Mucosa of rectum (tissue), 2 donors: ENCODE measurements around the gene BIRC6.

Experiments used
- H3K27ac ChIP-seq, 2 donors: one replicate each; pipeline ENCODE4 v1.7.0; 2013; ENCODE audit warnings: inconsistent platforms in 2 of 2, low read depth in 2 of 2, low read length in 2 of 2
- H3K27me3 ChIP-seq, 2 donors: one replicate each; pipeline ENCODE4 v1.7.0; 2013; ENCODE audit warnings: low read length in 2 of 2; ENCODE audit not compliant: control insufficient read depth in 2 of 2, insufficient read depth in 2 of 2
- H3K36me3 ChIP-seq, 2 donors: one replicate each; pipeline ENCODE4 v1.7.0; 2013; ENCODE audit warnings: low read length in 2 of 2; ENCODE audit not compliant: control insufficient read depth in 2 of 2, insufficient read depth in 2 of 2
- H3K4me1 ChIP-seq, 2 donors: one replicate each; pipeline ENCODE4 v1.7.0; 2013; ENCODE audit warnings: low read length in 2 of 2, mild to moderate bottlenecking in 1 of 2; ENCODE audit not compliant: control insufficient read depth in 2 of 2, insufficient read depth in 2 of 2
- H3K4me3 ChIP-seq, 2 donors: one replicate each; pipeline ENCODE4 v1.7.0; 2013; ENCODE audit warnings: low read length in 2 of 2
- H3K9ac ChIP-seq, 2 donors: one replicate each; pipeline ENCODE4 v1.7.0; 2013; ENCODE audit warnings: low read length in 2 of 2, low read depth in 1 of 2, mild to moderate bottlenecking in 1 of 2
- H3K9me3 ChIP-seq, 2 donors: one replicate each; pipeline ENCODE4 v1.7.0; 2013; ENCODE audit warnings: low read length in 2 of 2; ENCODE audit not compliant: control insufficient read depth in 2 of 2
- donor health status: healthy.
- donor health status: Normal muscosa, but diverticular disease.

Gene BIRC6

DNA sequence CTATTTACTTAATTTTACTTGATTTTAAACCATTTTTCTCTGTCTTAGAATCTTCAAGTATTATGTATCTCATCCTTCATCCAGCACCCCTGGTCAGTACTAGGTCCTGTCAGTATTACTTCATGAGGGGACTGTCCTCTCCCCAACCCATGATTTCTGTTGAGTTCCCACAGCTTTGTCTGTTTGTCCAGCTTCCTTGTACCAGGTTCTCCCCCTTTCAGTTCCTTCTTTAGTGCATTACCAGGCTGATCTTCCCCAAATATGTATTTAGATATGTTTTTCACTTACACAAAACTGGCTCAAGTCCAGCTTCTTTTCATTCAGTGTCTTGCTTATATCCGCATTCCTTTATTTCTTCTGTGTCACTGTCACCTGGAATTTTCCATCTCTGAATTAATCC, 257.3 kb downstream of the BIRC6 start:
- Histone ChIP-seq H3K36me3 (peaks cover 38 to 57% of the 10 kb centered on the region in 2 donors), H3K4me3 (no peak overlapping the region), H3K4me1 (no peaks in the 10 kb centered on the region), H3K27me3 (no peaks in the 10 kb centered on the region), H3K9me3 (no peaks in the 10 kb centered on the region), H3K27ac (no peak overlapping the region), H3K9ac (no peak overlapping the region)

DNA sequence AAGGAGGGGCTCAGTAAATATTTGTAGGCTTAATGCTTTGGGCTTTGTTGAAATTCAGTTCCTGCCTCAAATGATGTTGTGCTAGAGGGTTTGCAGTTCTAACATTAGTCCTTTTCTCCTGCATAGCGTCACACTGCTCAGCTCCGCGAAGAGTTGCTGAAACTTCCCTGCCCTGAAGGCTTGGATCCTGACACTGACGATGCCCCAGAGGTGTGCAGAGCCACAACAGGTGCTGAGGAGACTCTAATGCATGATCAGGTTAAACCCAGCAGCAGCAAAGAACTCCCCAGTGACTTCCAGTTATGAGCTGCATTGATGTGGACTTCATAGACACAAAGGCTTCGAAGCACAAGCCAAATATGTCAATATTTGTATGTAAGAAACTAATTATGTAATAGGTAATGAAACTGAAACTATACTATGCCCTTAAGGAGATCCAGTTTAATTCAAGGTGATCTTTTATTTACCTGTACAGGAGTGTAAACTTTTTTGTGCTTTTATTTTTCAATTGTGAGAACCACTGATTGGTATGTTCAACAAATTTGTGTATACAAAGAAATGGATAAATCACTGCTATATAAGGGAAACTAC, 260.9 kb downstream of the BIRC6 start:
- Histone ChIP-seq H3K36me3 (peaks cover 36 to 44% of the 10 kb centered on the region in 2 donors), H3K9ac (no peak overlapping the region)

DNA sequence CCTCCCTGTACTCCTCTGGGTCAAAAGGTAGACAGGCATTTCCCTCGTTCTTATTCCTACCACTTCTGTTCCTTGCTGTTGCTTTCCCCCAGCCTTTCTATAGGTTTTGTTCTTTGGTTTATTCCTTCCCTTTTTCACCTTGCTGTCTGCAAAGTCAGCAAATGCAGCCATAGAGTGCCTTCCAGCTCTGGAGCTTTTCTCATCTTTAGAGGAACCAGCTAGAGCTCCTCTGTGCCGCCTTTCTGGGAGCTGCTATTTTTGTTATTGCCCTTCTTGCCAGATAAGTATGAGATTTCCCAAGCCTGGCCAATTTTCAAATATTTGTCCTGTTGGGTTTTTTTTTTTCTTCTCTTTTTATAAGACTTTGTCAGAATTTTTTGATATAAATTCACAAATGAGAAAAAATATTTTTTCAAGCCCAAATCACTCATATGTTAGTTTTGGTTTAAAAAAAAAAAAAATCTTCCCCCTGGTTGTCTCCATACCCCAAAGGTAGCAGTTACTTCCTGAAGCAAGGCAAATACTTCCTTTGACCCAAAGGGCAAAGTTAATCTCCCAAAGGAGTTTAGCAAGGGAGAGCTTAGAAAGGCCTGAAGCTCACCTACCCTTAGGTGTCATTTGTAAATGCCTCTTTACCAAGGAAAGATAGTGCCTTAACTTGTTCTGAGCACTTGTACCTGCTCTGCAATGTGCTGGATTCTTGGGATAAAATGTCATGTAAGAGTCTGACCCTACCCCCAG, 265.9 kb downstream of the BIRC6 start:
- H3K9me3 ChIP-seq: no peaks in the 10 kb centered on the region
- H3K27ac ChIP-seq: no peak overlapping the region
- H3K4me1 ChIP-seq: no peaks in the 10 kb centered on the region
- H3K27me3 ChIP-seq: no peaks in the 10 kb centered on the region
- H3K36me3 ChIP-seq: peaks cover 11 to 17% of the 10 kb centered on the region in 2 donors
- no peak overlapping the region for H3K4me3 ChIP-seq
- no peak overlapping the region for H3K9ac ChIP-seq

More for the DNA sequence above, 260.9 kb downstream of the BIRC6 start:
- Histone ChIP-seq H3K27ac (no peak overlapping the region), H3K27me3 (no peaks in the 10 kb centered on the region), H3K4me3 (no peak overlapping the region), H3K4me1 (no peaks in the 10 kb centered on the region), H3K9me3 (no peaks in the 10 kb centered on the region)

DNA sequence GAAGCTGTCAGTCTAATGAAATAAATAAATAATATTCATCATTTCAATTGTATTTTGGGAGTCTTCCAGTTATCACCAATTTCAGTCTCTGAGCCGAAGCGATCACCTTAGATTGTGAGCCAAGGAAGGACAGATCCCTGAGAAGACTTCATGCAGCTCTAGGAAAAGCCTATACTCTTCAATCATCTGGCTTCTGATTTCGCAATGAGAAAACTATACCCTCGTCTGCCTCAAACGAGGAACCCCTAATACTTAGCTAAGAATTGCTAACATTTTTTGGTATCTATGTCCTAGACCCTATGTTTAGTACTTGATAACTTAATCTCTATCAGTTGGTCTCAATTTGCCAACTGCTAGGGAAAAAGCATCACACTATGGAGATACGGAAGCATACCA, 266.5 kb downstream of the BIRC6 start:
- no peak overlapping the region for H3K4me3 ChIP-seq
- no peak overlapping the region for H3K9ac ChIP-seq
- peaks cover 0 to 3% of the 10 kb centered on the region in 2 donors for H3K4me1 ChIP-seq
- H3K36me3 ChIP-seq: peaks cover 6 to 15% of the 10 kb centered on the region in 2 donors
- no peak overlapping the region for H3K27ac ChIP-seq
- no peaks in the 10 kb centered on the region for H3K27me3 ChIP-seq
- H3K9me3 ChIP-seq: no peaks in the 10 kb centered on the region

DNA sequence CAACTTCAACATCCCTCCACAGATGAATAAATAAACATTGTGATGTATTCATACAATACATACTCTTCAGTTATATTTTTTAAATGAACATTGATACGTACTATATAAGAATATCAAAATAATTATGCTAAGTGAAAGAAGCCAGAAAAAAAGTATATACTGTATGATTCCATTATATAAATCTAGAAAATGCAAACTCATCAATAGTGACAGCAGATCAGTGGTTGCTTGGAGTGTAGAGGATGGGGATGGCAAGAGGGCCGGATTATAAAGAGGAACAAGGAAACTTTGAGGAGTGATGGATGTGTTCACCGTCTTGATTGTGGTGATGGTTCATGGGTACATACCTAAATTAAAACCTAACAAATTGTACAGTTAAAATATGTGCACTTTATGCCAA, 268.0 kb downstream of the BIRC6 start:
- H3K9me3 ChIP-seq: no peaks in the 10 kb centered on the region
- no peak overlapping the region for H3K9ac ChIP-seq
- peaks cover 2 to 6% of the 10 kb centered on the region in 2 donors for H3K36me3 ChIP-seq
- H3K27me3 ChIP-seq: no peaks in the 10 kb centered on the region
- peaks cover 0 to 4% of the 10 kb centered on the region in 2 donors for H3K4me1 ChIP-seq
- H3K4me3 ChIP-seq: no peak overlapping the region
- H3K27ac ChIP-seq: no peak overlapping the region

DNA sequence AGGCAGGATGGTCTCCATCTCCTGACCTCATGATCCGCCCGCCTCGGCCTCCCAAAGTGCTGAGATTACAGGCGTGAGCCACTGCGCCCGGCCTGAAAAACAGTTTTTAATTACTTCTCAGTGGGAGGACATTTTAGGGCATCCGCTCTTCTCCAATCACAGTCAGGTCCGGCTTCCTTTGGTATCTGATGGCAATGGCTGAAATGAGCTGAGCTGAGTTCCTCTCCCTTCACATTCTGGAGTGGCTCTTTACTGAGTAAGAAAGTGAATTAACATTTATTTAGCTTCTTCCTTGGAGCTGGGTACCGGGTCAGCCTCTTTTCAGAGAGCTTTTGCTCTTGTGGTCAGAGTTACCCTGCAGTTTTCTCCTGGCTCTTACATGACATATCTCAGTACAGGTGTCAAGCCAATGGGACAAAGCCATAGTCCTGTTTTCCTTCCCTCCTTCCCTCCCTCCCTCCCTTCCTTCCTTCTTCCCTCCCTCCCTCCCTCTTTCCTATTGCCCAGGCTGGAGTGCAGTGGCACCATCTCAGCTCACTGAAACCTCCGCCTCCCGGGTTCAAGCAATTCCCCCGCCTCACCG, 269.9 kb downstream of the BIRC6 start:
- Histone ChIP-seq H3K36me3 (peaks cover 6 to 16% of the 10 kb centered on the region in 2 donors), H3K27ac (no peak overlapping the region), H3K9ac (no peak overlapping the region), H3K27me3 (no peaks in the 10 kb centered on the region), H3K4me1 (peaks cover 0 to 4% of the 10 kb centered on the region in 2 donors), H3K9me3 (no peaks in the 10 kb centered on the region), H3K4me3 (no peak overlapping the region)

DNA sequence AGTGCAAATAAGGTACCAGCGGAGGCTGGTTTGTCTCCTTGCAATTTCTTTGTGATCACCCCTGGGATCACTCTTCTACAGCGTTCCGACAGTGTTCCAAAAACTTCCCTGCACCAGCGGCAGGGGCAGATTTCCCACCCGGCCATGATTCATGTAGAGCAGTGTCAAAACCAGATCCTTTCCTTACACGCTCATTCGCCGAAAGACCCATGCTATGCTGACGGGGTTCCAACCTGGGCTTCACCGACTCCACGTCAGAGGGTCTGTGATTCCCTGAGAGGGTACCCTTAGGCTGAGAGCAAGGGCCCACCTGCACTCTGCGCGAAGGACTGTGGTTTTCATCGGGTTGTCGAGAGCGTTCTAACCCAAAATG, 270.6 kb downstream of the BIRC6 start:
- Histone ChIP-seq H3K36me3 (peaks cover 7 to 14% of the 10 kb centered on the region in 2 donors), H3K4me1 (peaks cover 0 to 4% of the 10 kb centered on the region in 2 donors), H3K4me3 (peak overlapping the region; percentile 80 to 86), H3K9ac (peak overlapping the region; percentile 65 to 79), H3K9me3 (no peaks in the 10 kb centered on the region), H3K27ac (peak overlapping the region; percentile 16 to 26), H3K27me3 (no peaks in the 10 kb centered on the region)

DNA sequence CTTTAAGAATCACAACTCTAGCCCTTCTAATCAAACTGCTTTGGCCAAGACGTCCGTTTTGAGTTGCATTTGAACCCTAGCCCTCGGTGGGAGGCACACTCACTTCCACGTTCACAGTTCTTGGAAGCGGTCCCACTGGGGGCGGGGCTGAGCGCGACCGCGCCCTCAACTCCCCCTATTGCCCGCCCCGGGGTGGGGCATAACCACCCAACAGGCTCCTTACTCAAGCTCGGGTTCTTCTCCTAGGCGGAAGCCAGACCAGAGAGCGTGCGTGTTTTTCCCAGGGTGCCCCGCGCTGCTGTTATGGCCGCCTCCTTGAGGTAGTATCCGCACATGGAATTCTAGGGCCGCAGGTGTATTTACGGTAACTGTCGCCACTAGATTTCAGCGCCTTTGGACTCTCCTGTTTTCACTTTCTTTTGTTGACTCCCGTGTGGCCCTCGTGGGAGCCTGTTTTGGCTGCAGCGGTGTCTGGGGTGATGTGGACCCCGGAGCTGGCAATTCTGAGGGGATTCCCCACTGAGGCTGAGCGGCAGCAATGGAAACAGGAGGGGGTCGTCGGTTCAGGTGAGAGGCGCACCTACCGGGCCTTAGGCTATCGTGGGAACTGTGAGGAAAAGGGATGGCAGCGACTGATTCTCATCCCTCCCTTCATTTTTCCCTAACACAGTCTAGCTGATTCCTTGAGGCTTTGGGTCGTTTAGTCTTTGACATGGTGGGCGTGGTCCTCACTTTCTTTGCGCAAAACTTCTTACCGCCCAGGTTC, 271.2 kb downstream of the BIRC6 start, which contains the start of gene TTC27:
Gene TTC27 (plus strand): TSS at position 237 of the 766 bp plus-strand sequence. CDS start 243 bp downstream, at position 480.
- peak within 1 kb of the TSS; percentile 65 to 79 for H3K9ac ChIP-seq
- no peaks in the 10 kb centered on the region for H3K9me3 ChIP-seq
- no peaks in the 10 kb centered on the region for H3K27me3 ChIP-seq
- H3K27ac ChIP-seq: peak within 1 kb of the TSS; percentile 16 to 54
- peaks cover 0 to 4% of the 10 kb centered on the region in 2 donors for H3K4me1 ChIP-seq
- H3K36me3 ChIP-seq: peaks cover 8 to 17% of the 10 kb centered on the region in 2 donors
- peak within 1 kb of the TSS; percentile 80 to 86 for H3K4me3 ChIP-seq

DNA sequence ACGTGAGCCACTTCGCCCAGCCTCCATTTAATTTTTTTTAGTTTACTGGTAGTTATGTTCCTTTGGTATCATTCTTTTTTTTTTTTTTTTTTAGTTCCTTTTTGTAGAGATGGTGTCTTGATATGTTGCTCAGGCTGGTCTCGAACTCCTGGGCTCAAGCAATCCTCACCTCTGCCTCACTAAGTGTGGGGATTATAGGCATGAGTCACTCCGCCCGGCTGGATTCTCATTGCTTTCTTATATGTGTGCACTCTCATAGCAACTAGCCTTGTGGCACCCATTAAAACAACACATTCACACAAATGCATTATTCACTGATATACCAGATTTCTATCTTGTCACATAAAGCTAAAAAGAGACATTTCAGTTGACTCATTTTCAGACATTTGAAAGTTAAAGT, 275.3 kb downstream of the BIRC6 start:
- Histone ChIP-seq H3K9me3 (no peaks in the 10 kb centered on the region), H3K27me3 (no peaks in the 10 kb centered on the region), H3K4me3 (no peak overlapping the region), H3K27ac (no peak overlapping the region), H3K36me3 (peaks cover 8 to 27% of the 10 kb centered on the region in 2 donors), H3K9ac (no peak overlapping the region), H3K4me1 (peaks cover 0 to 4% of the 10 kb centered on the region in 2 donors)
